Posterior vena cava (tissue), 2 donors: ENCODE data around the gene C1orf159. TPM values are rescaled to one million over a fixed set of nuclear protein-coding genes. Genes with fewer than 3 reads are reported as not detected.
"Not testable (repeated sequence)": the region's sequence is repeated elsewhere in the genome, so short reads cannot be mapped to it uniquely, and the experiment has no call there.

Source experiments
- DNase-seq: peaks from one replicate; pipeline ENCODE4 v3.0.0-alpha.2; 2020; ENCODE audit warnings: low spot score
- intact Hi-C, 2 donors: fragments of 100-400 bp; cut with DNase I; formaldehyde crosslinking; loops; one replicate each; pipeline versions ENCODE4 v1.14.1 to v1.14.2; 2022 to 2023
- total RNA-seq, 2 donors: library from RNA; stranded (reverse); fragmentation: NEBNext Ultra II Directional; extraction: Animal tissue kit (Norgen Biotek cat#: 25700); gene quantifications; one replicate each; pipeline ENCODE4 v1.2.1, GENCODE V29; 2021
- donor health status: DM: yes; HTN: yes; CAD: no.
- donor health status: DM: yes; HTN: yes; CAD: no.

Gene C1orf159
- total RNA-seq, 2 donors from 2014 or later: 6.7 to 7.4 TPM

DNA sequence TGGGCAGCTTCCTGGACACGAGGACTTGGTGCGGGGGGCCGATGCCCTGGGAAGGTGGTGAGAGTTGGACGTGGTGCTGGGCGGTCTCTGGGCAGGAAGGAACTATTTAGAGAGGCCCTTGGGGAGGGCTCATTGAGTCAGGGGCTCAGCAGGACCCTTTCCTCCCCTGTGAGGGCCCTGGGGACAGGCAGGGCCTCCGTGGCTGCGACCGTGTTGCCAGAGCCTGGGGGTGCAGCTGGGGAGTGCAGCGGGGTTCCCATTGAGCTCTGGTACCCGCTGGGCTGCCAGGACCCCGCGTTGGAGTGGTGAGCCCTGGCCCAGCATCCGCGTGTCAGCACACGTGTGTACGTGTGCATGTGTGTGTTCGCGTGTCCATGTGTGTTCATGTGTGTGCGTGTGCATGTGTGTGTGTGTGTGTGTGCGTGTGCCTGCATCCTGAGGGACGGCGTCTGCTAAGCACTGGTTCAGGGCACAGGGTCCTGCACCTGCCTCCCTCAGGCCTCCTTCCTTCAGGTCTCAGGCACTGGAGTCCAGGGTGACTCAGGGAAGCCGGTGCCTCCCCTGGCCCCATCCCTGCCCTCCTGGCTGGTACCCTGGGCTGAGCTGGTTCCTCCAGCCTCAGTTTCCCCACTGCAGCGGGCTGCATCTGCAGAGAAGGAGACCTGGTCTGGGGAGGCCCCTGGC, 52.5 kb downstream of the C1orf159 start:
- DNase-seq: no peak
- intact Hi-C loops: loop anchor here in 1 of 2 donors (5.0 kb wide), 1 partner anchor 81 kb away; the partner anchor contains the start of gene PERM1

DNA sequence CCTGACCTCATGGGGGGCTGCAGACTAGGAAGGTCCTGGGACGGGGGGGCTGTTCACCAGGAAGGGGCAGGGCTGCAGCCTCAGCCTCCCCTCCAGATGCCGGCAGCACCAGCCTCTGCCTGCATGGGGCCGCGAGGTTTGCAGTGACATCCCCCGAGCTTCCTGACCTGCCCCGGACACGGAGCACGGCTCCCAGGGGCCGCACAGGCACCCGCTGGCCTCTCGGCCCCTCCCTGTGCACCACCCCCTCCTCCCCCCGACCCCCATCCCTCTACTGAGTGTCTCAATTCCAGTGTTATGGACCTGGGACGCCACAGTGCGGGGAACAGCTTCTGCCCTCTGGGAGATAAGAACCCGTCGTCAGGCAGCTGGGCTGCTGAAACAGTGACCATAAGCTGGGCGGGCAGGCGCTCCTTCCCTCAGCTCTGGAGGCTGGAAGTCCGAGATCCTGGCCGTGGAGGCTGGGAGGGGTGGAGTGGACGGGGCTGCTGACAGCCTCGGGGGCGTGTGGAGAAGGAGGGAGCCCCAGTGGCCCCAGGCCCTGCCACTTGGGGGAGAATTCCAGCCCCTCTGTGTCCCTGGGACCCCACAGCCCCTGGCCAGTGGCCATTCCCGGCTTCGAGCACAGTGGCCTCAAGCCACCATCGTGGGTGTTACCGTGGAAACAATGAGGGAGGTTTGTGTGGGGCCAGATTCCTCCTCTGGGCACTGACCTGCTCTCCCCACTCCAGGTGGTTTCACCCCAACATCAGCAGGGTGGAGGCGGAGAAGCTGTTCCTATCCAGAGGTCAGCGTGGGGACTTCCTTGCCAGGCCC, 53.3 kb downstream of the C1orf159 start:
- DNase-seq: no peak
- intact Hi-C loops: loop anchor here in 1 of 2 donors (5.0 kb wide), 1 partner anchor 80 kb away; the partner anchor contains the start of gene PERM1

DNA sequence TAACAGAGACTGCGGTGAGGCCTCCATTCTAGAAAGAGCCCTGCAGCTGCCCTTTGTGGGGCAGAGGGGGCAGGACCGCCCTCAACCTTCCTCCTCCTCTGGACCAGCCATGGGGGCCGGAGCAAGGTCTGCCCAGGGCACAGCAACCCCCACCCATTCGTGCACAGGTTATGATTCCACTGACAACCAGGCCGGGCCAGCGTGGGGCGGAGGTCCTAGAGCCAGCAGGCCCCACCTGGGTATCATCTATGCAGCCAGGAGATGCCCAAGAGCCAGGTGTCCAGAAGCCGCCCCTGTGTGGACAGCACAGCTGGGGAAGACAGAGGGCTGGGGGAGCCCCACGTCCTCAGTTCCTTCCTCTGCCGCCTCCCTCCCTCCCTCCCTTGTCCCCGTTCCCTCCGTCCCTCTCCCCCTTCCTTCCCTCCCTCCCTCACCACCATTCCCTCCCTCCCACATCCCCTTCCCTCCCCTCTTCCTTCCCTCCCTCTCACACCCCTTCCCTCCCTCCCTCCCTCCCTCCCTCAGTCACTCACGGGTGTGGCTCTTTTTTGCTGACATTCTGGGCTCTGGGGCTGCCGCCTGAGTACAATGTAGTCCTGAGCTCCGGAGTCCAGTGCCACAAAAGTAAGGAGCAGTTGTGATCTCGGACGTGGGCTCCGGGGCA, 54.1 kb downstream of the C1orf159 start:
- intact Hi-C loops: loop anchor here in 1 of 2 donors (5.0 kb wide), 1 partner anchor 80 kb away; the partner anchor contains the start of gene PERM1
- no peak for DNase-seq

DNA sequence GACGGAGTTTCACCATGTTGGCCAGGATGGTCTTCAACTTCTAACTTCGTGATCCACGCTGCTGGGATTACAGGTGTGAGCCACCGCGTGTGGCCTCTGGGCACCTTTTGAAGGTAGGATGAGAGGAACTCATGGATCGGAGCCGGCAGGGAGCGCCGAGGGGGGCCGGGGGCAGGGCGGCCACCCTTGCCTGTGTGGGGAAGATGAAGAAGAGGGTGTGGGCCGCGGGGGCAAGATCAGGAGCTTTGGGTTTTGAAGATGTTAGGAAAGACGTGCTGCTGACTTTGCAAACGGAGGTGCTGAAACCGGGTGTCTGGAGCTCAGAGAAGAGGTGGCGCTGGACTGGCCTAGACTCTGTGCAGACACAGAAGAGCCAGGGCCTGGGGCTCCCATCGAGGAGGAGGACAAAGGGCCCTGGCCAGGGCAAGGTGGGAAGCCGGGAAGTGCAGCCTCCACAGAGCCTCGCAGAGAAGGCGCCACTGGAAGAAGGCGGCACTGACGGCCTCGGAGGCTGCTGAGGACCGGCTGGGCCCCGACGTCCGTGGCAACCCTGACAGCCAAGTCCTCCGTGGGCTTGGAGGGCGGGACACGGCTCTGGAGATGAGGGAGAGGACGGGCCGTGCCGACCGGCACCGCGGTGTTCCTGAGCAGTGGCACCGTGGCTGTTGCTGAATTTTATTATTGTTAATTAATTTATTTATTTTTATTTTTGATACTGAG, 55.4 kb downstream of the C1orf159 start:
- no peak for DNase-seq
- intact Hi-C loops: loop anchor here in 1 of 2 donors (5.0 kb wide), 1 partner anchor 78 kb away; the partner anchor contains the start of gene PERM1

DNA sequence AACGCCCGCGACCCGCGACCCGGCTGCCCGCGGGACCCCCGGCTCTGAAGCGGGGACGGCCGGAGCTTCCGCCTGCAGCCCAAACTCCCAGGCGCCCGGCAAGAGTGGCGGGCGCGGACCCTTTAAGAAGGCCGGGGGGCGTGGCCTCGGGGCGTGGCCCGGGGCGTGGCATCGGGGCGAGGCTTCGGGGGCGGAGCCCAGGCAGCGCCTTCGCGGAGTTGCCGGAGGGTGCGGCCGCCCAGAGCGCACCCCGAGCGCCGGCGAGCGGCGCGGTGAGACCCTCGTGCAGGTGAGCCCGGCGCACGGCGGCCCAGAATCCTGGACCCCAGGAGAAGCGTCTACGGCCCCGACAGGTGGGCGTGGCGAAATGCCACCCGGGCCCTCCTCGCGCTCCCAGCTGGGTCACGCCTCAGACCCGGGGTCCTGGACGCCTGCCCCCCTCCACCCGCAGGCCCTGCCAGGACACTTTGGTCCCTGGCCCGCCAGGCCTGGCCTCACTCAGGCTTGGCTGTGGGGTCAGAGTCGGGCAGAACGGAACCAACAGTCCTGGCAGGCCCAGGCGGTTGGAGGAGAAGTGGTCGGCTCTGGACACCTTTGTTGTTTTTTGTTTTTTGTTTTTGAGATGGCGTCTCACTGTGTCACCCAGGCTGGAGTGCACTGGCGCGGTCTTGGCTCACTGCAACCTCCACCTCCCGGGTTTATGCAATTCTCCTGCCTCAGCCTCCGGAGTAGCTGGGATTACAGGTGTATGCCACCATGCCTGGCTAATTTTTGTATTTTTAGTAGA, 56.2 kb downstream of the C1orf159 start:
- intact Hi-C loops: loop anchor here in 1 of 2 donors (5.0 kb wide), 1 partner anchor 77 kb away; the partner anchor contains the start of gene PERM1

DNA sequence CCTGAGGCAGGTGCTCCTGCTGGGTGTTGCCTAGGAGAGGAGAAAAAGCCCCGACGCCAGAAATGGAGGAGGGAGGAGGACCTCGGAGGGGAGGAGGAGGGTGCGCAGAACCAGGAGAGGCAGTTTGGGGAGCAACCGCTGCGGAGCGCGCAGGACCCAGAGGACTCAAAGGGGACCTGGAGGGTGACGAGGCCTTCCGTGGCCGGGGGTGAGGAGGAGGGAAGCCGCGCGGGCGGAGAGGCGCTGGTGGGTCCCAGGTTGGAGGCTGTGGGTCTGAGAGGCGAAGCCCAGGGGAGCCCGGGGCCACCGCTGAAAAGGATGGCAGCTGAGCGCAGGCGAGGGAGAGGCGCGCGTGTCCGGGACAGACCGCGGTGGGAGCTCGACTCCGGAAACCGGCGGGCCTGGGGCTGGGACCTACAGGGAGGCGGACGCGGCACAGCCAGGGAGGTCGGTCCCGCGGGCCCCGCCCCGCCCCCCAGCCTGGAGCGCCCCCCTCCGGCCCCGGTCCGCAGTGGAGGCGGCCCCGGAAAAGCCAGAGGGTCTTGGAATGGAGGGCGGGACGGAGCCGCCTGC, 56.9 kb downstream of the C1orf159 start:
- intact Hi-C loops: no loop called here

More for the DNA sequence above, 56.2 kb downstream of the C1orf159 start:
- peak; percentile 97 for DNase-seq

DNA sequence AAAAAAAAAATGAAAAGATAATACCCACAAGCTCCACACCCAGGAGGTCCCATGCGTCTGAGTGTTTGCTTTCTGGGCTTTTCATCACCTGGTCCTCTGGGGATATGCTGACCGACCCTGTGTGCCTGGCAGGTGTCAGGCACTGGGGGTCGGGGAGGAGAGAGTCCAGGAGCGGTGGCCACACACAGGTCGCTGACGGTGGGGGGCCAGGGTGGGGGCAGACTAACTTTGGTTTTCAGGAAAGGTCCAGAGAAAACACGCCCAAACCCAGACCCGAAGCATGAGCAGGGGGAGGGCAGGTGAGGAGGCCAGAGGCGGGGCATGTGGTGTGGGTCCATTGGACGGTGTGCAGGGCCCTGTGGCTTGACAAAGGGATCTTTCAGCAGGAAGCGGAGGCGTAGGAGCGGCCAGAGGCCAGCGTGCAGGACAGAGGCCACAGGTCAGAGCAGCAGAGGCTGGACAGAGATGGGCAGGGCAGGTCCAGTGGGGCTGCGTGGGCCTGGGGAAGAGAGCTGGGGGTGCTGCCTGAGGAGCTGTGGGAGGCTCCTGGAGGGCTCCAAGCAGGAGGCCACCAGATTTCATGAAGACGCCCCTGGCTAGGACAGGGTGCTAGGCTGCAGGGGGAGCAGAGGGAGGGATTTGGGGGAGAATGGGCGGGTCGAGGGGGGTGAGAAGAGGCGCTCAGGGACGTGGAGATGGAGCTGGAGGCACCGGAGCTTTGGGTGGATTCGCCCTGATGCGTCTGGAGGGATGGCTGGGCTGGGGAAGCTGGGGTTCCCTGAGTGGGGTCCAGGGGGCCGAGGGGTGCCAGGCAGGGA, 57.6 kb downstream of the C1orf159 start:
- DNase-seq: no peak
- intact Hi-C loops: no loop called here

More for the DNA sequence above, 56.9 kb downstream of the C1orf159 start:
- no peak for DNase-seq

DNA sequence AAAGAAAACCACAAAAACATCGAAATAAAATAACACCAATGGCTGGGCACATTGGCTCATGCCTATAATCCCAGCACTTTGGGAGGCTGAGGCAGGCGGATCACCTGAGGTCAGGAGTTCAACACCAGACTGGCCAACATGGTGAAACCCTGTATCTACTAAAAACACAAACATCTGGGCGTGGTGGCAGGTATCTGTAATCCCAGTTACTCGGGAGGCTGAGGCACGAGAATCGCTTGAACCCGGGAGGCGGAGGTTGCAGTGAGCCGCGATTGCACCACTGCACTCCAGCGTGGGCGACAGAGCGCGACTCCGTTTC, 58.2 kb downstream of the C1orf159 start:
- intact Hi-C loops, DNase-seq: not testable (repeated sequence)

DNA sequence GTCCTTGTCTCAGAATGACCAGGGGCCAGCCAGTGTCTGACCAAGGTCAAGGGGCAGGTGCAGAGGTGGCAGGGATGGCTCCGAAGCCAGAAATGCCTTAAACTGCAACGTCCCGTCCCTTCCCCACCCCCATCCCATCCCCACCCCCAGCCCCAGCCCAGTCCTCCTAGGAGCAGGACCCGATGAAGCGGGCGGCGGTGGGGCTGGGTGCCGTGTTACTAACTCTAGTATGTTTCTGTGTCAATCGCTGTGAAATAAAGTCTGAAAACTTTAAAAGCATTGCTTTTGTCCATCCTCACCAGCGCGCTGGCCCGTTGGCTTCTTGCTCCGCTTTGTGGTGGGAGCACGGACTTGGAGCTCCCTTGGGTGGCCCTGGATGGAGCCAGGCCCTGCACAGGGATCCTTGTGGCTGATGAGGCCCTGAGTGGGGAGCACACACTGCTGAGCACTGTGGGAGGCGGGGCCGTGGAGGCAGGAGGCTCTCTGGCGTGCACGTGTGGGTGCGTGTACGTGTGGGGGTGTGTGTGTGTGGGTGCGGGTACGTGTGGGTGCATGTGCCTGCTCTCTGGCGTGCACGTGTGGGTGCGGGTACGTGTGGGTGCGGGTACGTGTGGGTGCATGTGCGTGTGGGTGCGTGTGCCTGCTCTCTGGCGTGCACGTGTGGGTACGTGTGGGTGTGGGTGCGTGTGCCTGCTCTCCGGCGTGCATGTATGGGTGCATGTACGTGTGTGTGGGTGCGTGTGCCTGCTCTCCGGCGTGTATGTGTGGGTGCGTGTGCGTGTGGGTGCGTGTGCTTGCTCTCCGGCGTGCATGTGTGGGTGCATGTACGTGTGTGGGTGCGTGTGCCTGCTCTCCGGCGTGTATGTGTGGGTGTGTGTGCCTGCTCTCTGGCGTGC, 59.8 kb downstream of the C1orf159 start:
- DNase-seq: no peak
- intact Hi-C loops: no loop called here

DNA sequence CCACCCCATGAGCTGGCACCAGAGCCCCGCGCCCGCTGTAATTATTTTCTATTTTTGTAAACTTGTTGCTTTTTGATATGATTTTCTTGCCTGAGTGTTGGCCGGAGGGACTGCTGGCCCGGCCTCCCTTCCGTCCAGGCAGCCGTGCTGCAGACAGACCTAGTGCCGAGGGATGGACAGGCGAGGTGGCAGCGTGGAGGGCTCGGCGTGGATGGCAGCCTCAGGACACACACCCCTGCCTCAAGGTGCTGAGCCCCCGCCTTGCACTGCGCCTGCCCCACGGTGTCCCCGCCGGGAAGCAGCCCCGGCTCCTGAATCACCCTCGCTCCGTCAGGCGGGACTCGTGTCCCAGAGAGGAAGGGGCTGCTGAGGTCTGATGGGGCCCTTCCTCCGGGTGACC, 60.9 kb downstream of the C1orf159 start:
- DNase-seq: no peak
- intact Hi-C loops: no loop called here

DNA sequence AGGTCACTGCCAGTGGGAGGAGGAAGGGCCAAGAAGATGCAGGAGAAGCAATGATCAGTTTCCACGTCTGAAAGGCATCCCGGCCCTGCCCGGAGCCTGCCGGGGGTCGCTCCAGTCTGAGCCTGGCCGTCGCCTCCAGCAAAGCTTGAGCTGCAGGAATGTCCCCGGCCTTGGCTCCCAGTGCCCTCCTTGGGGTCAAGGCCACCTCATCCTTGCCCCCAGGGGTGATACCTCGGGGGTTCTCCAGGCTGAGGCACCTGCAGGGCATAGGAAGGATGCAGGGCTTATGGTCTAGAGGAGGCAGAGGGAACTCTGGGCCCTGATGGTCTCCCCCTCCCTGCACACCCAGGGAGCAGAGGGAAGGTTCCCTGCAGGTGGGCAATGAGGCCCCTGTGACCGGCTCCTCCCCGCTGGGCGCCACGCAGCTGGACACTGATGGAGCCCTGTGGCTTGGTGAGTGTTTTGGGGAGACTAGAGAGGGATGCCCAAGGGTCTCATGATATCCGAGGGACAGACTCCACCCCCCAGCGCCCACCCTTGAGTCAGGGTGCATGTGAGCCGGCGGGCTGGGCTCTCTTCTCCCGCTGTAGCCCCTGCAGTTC, 61.7 kb downstream of the C1orf159 start:
- intact Hi-C loops: no loop called here
- no peak for DNase-seq

DNA sequence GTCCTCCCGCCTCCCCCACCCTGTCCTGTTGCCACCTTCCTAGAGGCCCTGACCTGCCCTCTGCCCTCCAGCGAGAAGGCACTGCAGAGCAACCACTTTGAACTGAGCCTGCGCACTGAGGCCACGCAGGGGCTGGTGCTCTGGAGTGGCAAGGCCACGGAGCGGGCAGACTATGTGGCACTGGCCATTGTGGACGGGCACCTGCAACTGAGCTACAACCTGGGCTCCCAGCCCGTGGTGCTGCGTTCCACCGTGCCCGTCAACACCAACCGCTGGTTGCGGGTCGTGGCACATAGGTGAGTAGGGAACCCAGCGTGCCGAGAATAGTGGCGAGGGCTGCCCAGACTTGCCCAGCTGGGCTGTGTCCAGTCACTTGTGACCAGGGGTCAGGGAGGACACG, 62.2 kb downstream of the C1orf159 start:
- intact Hi-C loops: no loop called here
- no peak for DNase-seq

DNA sequence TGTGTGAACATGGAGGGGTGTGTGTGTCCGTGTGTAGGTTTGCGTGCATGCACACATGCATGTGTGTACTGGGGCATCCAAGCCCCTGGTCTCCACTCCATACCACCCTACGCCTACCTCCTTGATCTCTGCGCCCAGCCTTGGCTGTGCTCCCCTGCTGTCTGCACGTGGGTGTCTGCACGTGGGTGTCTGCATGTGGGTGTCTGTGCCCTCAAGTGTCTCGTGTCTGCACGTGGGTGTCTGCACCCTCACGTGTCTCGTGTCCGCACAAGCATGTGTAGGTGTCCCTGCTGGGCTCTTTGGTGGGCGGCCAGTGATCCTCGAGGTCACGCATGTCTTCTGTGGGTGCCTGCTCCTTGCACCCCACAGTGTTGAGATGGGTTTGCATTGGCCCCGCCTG, 62.9 kb downstream of the C1orf159 start:
- DNase-seq: no peak
- intact Hi-C loops: no loop called here

DNA sequence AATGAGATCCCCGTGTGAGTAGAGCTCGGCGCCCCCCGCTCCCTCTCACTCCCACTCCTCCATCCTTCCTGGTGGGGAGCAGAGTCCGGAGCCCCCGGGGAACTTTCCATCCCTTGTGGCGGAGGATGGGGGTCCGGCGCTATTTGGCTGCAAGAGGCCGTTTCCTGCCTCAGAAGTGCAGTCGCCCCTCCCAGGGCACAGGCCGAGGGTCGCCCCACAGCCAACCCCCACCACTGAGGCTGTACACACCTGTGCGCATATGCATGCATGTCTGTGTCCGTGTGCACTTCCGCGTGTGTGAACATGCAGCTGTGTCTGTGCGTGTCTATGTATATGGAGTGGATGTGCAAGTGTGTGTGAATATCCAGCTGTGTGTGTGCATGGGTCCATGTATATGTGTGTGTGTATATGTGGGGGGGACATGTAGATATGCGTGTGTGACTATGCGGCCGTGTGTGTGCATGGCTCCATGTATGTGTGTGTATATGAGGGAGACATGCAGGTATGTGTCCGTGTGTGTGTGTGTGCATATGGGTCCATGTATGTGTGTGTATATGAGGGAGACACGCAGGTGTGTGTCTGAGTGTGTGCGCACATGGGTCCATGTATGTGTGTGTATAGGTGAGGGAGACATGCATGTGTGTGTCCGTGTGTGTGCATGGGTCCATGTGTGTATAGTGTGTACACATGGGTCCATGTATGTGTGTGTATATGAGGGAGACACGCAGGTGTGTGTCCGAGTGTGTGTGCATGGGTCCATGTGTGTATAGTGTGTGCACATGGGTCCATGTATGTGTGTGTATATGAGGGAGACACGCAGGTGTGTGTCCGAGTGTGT, 63.7 kb downstream of the C1orf159 start:
- intact Hi-C loops: no loop called here
- no peak for DNase-seq

DNA sequence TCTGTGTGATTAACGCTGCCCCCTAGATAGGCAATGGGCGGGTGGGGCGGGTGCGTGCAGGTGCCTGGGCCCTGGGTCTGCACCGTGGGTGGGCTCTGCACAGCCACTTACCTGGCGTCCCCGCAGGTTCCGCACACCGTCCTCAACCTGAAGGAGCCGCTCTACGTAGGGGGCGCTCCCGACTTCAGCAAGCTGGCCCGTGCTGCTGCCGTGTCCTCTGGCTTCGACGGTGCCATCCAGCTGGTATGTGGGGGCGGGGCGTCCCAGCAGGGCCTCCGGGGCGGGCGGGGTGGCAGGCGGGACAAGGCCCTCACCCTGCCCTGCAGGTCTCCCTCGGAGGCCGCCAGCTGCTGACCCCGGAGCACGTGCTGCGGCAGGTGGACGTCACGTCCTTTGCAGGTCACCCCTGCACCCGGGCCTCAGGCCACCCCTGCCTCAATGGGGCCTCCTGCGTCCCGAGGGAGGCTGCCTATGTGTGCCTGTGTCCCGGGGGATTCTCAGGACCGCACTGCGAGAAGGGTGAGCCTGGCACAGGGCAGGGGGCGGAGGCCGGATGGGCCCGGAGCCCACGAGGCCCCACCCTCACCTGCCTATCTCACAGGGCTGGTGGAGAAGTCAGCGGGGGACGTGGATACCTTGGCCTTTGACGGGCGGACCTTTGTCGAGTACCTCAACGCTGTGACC, 64.6 kb downstream of the C1orf159 start:
- intact Hi-C loops: no loop called here

More for the DNA sequence above, 64.6 kb downstream of the C1orf159 start:
- DNase-seq: no peak
